GM12892 (cell line): ENCODE measurements around the gene GPC5.

ENCODE experiments used
- POLR2A ChIP-seq: IDR thresholded peaks from 2 replicates; pipeline ENCODE4 v1.6.1; 2011; ENCODE audit warnings: low read depth, low read length, control low read depth
- POLR2AphosphoS5 ChIP-seq: IDR thresholded peaks from 2 replicates; pipeline ENCODE4 v1.6.1; 2011; ENCODE audit warnings: low read depth, low read length, control low read depth

DNA sequence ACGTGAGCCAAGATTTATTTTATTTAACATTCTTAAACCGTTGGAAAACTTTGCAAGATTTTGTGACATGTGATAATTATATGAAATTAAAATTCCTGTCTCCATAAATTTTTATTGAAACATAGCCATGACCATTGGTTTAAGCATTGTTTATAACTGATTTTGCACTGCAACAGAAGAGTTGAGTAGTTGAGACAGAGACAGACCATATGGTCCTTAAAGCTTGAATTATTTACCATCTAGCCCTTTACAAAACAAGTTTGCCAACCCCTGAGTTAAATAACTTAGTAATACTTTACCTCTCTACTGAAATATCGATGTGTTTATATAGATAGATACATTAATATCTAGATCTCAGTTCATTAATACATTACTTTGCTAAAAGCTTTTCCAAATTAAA is 1014.1 kb downstream of the GPC5 start:
- TF ChIP-seq POLR2A (no peak), POLR2AphosphoS5 (no peak)
